ENCODE results near the gene DISC1.

- no peak for TF ChIP-seq CTCF (conservative IDR thresholded peaks at IDR 0.05)
- TF ChIP-seq ZFX (IDR thresholded peaks at IDR 0.05) = no peak
These were observed 181.0 kb downstream of the DISC1 start for GRCh38 chr1:231807541-231807940.
